IMR-90 (cell line): ENCODE data around the gene RGSL1.

Source experiments
- CEBPB ChIP-seq: IDR thresholded peaks from 2 replicates; pipeline ENCODE4 v1.6.1; 2012; ENCODE audit warnings: low read depth, low read length, improper control_type of control experiment
- FOS ChIP-seq: fragments of 150-350 bp; IDR thresholded peaks from 2 replicates; pipeline ENCODE4 v1.6.1; 2016; ENCODE audit warnings: low read depth, low read length
- MAZ ChIP-seq: IDR thresholded peaks from 2 replicates; pipeline ENCODE4 v1.6.1; 2012; ENCODE audit warnings: low read depth, mild to moderate bottlenecking, low read length, improper control_type of control experiment, moderate library complexity, borderline replicate concordance
- POLR2A ChIP-seq: IDR thresholded peaks from 2 replicates; pipeline ENCODE4 v1.6.1; 2012; ENCODE audit warnings: mild to moderate bottlenecking, low read depth, low read length
- RAD21 ChIP-seq: IDR thresholded peaks from 2 replicates; pipeline ENCODE4 v1.6.1; 2012; ENCODE audit warnings: low read length, improper control_type of control experiment
- TF ChIP-seq, protein P1 (sequence below): conservative IDR thresholded peaks from 2 replicates; pipeline ENCODE4 v1.5.1; 2012; ENCODE audit warnings: mild to moderate bottlenecking, low read depth, low read length, improper control_type of control experiment
- TF ChIP-seq, protein P2 (sequence below): fragments of 150-350 bp; IDR thresholded peaks from 2 replicates; pipeline ENCODE4 v1.6.1; 2017; ENCODE audit warnings: mild to moderate bottlenecking, antibody characterized with exemption, low read length, low read depth

DNA sequence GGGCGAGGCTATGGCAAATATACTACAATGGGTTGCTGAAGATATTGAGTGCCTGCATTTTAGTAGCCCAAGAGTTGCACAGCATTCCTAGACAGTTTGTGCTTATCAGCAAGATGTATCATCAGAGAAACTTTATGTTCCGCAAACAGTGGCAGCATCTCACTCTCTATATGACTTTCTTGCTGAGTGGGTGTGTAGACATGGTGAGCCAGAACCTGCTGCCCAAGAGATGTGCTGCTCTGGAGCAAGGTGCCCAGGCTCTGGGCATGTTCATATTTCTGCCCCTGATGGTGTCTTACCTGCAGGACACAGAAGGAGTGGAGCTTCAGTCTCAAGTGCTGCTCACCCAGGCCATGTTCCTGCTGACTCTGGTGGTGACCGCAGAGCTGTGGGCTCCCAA is 8.2 kb upstream of the RGSL1 start:
- TF ChIP-seq, protein P1, sequence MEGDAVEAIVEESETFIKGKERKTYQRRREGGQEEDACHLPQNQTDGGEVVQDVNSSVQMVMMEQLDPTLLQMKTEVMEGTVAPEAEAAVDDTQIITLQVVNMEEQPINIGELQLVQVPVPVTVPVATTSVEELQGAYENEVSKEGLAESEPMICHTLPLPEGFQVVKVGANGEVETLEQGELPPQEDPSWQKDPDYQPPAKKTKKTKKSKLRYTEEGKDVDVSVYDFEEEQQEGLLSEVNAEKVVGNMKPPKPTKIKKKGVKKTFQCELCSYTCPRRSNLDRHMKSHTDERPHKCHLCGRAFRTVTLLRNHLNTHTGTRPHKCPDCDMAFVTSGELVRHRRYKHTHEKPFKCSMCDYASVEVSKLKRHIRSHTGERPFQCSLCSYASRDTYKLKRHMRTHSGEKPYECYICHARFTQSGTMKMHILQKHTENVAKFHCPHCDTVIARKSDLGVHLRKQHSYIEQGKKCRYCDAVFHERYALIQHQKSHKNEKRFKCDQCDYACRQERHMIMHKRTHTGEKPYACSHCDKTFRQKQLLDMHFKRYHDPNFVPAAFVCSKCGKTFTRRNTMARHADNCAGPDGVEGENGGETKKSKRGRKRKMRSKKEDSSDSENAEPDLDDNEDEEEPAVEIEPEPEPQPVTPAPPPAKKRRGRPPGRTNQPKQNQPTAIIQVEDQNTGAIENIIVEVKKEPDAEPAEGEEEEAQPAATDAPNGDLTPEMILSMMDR, result no peak
- TF ChIP-seq FOS, result no peak
- no peak for TF ChIP-seq POLR2A
- TF ChIP-seq, protein P2, sequence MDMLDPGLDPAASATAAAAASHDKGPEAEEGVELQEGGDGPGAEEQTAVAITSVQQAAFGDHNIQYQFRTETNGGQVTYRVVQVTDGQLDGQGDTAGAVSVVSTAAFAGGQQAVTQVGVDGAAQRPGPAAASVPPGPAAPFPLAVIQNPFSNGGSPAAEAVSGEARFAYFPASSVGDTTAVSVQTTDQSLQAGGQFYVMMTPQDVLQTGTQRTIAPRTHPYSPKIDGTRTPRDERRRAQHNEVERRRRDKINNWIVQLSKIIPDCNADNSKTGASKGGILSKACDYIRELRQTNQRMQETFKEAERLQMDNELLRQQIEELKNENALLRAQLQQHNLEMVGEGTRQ, result no peak
- no peak for TF ChIP-seq MAZ
- TF ChIP-seq RAD21, result no peak
- TF ChIP-seq CEBPB, result no peak
